Endothelial cell (in vitro differentiated cells): ENCODE measurements around the gene CDYL2. TPM values are rescaled to one million over a fixed set of nuclear protein-coding genes. Genes with fewer than 3 reads are reported as not detected.

Source experiments
- DNase-seq: peaks from one replicate; pipeline ENCODE4 v3.0.0; 2021; ENCODE audit warnings: low spot score
- H3K27ac Mint-ChIP-seq: one replicate; pipeline ENCODE4 v1.8.0; 2021; ENCODE audit warnings: mixed read lengths, inconsistent platforms; ENCODE audit not compliant: unreplicated experiment
- H3K27me3 Mint-ChIP-seq: one replicate; pipeline ENCODE4 v1.8.0; 2021; ENCODE audit warnings: mild to moderate bottlenecking, moderate library complexity, mixed read lengths, inconsistent platforms; ENCODE audit not compliant: unreplicated experiment
- H3K36me3 Mint-ChIP-seq: one replicate; pipeline ENCODE4 v1.8.0; 2021; ENCODE audit warnings: mild to moderate bottlenecking, low read depth, mixed read lengths, inconsistent platforms; ENCODE audit not compliant: unreplicated experiment
- H3K4me1 Mint-ChIP-seq: one replicate; pipeline ENCODE4 v1.8.0; 2021; ENCODE audit warnings: mild to moderate bottlenecking, mixed read lengths, inconsistent platforms; ENCODE audit not compliant: unreplicated experiment
- H3K4me3 Mint-ChIP-seq: one replicate; pipeline ENCODE4 v1.8.0; 2021; ENCODE audit warnings: mild to moderate bottlenecking, mixed read lengths, inconsistent platforms; ENCODE audit not compliant: unreplicated experiment
- H3K9me3 Mint-ChIP-seq: one replicate; pipeline ENCODE4 v1.8.0; 2021; ENCODE audit warnings: mixed read lengths, inconsistent platforms; ENCODE audit not compliant: unreplicated experiment
- total RNA-seq: library from RNA; stranded (reverse); fragmentation: NEBNext Ultra II Directional; extraction: Animal tissue kit (Norgen Biotek cat#: 25700); gene quantifications from one replicate; pipeline ENCODE4 v1.2.1, GENCODE V29; 2021; ENCODE audit not compliant: unreplicated experiment
- TF ChIP-seq, protein P1 (sequence below): fragments of 200-600 bp; sonication (generic); IDR thresholded peaks from one replicate; pipeline ENCODE4 v1.5.0; 2021; ENCODE audit warnings: antibody characterized with exemption; ENCODE audit not compliant: unreplicated experiment

The CDYL2 gene
- total RNA-seq, 1 donor from 2014 or later, result 26.6 TPM

GRCh38 chr16:80607204-80607603 is 197.2 kb downstream of the CDYL2 start:
- Mint-ChIP-seq H3K27ac (no peak overlapping the region), H3K4me3 (no peak overlapping the region), H3K4me1 (peaks cover 13% of the 10 kb centered on the region), H3K27me3 (peaks cover 3% of the 10 kb centered on the region), H3K36me3 (peaks cover 31% of the 10 kb centered on the region), H3K9me3 (no peaks in the 10 kb centered on the region)
- no peak for DNase-seq
- TF ChIP-seq, protein P1, sequence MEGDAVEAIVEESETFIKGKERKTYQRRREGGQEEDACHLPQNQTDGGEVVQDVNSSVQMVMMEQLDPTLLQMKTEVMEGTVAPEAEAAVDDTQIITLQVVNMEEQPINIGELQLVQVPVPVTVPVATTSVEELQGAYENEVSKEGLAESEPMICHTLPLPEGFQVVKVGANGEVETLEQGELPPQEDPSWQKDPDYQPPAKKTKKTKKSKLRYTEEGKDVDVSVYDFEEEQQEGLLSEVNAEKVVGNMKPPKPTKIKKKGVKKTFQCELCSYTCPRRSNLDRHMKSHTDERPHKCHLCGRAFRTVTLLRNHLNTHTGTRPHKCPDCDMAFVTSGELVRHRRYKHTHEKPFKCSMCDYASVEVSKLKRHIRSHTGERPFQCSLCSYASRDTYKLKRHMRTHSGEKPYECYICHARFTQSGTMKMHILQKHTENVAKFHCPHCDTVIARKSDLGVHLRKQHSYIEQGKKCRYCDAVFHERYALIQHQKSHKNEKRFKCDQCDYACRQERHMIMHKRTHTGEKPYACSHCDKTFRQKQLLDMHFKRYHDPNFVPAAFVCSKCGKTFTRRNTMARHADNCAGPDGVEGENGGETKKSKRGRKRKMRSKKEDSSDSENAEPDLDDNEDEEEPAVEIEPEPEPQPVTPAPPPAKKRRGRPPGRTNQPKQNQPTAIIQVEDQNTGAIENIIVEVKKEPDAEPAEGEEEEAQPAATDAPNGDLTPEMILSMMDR, result no peak

GRCh38 chr16:80606221-80606766 is 198.1 kb downstream of the CDYL2 start:
- no peaks in the 10 kb centered on the region for H3K9me3 Mint-ChIP-seq
- TF ChIP-seq, protein P1, result no peak

DNA sequence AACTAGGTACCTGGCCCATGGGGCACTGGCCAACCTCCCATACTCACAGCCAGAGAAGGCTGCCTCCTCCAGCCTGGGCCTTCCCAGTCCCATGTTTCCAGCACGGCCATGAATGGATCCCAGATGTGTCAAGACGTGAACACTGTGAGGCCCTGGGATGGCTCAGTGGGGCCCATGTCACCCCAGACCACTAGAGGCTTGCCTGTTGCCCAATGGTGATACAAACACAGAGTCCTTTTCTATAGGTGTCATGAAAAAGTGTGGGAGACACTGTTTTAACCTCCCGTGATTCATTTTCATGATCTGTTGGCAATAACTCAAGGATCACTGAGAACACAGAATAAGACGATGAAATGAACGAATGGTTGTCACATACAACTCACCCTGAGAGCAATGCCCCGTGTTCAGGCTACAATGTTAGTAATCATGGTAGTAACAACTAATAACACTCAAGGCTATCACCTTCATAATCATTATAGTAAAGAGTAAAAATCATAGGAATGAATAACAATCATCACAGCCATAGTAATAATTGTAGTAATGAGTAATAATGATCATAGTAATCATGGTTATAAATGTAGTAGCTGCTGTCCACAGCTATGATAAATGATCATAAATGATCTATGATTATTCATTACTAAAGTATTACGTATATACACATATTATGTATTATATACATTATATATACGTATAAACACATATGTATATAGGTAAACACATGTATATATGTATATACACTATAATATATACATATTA is 199.6 kb downstream of the CDYL2 start:
- DNase-seq, result no peak
- peaks cover 5% of the 10 kb centered on the region for H3K4me1 Mint-ChIP-seq
- no peak overlapping the region for H3K4me3 Mint-ChIP-seq
- H3K27me3 Mint-ChIP-seq, result peaks cover 1% of the 10 kb centered on the region
- no peak overlapping the region for H3K27ac Mint-ChIP-seq
- no peaks in the 10 kb centered on the region for H3K9me3 Mint-ChIP-seq
- H3K36me3 Mint-ChIP-seq, result peaks cover 31% of the 10 kb centered on the region
- TF ChIP-seq, protein P1, result no peak

More at GRCh38 chr16:80606221-80606766, 198.1 kb downstream of the CDYL2 start:
- peaks cover 13% of the 10 kb centered on the region for H3K4me1 Mint-ChIP-seq
- H3K27me3 Mint-ChIP-seq, result peaks cover 3% of the 10 kb centered on the region
- DNase-seq, result no peak
- H3K4me3 Mint-ChIP-seq, result no peak overlapping the region
- H3K27ac Mint-ChIP-seq, result no peak overlapping the region
- peaks cover 31% of the 10 kb centered on the region for H3K36me3 Mint-ChIP-seq

DNA sequence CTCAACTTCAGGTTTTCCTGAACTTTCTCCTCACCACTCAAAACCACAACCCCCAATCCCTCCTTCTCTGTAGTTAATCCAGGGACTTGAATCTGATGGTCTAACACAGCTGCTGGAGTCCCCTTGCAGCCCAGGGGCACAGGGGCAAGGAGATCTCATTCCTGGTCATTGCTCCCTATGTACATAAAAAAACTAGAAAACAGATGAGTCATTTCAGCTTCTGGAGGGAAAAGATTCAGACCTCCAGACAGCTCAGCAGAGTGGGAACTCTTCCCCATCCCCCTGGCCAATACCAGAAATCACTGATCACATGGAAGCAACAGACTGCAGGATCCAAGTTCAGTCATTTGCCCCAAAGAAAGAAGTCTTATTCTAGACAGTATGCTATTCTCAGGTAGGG is 201.5 kb downstream of the CDYL2 start:
- H3K36me3 Mint-ChIP-seq, result peaks cover 21% of the 10 kb centered on the region
- TF ChIP-seq, protein P1, result no peak
- H3K9me3 Mint-ChIP-seq, result no peaks in the 10 kb centered on the region
- H3K27me3 Mint-ChIP-seq, result peaks cover 1% of the 10 kb centered on the region
- DNase-seq, result no peak
- H3K4me3 Mint-ChIP-seq, result no peak overlapping the region
- H3K27ac Mint-ChIP-seq, result no peak overlapping the region
- peaks cover 3% of the 10 kb centered on the region for H3K4me1 Mint-ChIP-seq

DNA sequence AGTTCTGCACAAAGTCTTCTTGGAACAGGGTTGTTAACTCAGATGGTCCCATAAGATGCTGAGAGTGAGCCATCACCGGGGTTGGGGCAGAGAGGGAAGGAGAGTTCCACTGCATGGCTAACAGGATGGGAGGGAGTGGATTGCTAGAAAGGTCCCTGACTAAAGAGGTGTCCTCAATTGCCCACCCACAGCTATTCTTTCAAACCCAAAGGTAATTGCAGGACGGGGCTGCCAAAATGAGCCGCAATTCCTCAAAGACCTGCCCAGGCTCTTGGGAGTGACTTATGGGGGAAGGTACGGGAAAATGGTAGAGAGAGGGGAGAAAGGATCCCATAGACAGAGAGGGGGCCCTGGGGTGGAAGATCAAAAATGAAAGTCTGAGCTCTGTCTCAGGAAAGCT is 203.2 kb downstream of the CDYL2 start:
- Mint-ChIP-seq H3K4me1 (no peaks in the 10 kb centered on the region), H3K27me3 (no peaks in the 10 kb centered on the region), H3K27ac (no peak overlapping the region), H3K9me3 (peaks cover 3% of the 10 kb centered on the region), H3K36me3 (peaks cover 10% of the 10 kb centered on the region), H3K4me3 (no peak overlapping the region)
- TF ChIP-seq, protein P1, result no peak
- DNase-seq, result no peak
